Keratinocyte (primary cell): ENCODE measurements around the gene MRPL10.

ENCODE experiments used
- CTCF ChIP-seq, 3 experiments: IDR thresholded peaks in 1 of 3; conservative IDR thresholded peaks in 1 of 3; optimal IDR thresholded peaks in 1 of 3; 2 replicates in 2 of 3; 3 replicates in 1 of 3; pipeline versions ENCODE3 to v1.5.1; 2011; ENCODE audit warnings: low read length in 3 of 3, mild to moderate bottlenecking in 3 of 3, moderate library complexity in 2 of 3, control low read depth in 1 of 3, inconsistent platforms in 1 of 3; ENCODE audit not compliant: insufficient read depth in 2 of 3; ENCODE audit errors: extremely low read depth in 1 of 3
- EZH2 ChIP-seq: IDR thresholded peaks from one replicate; pipeline ENCODE4 v1.6.1; 2012; ENCODE audit warnings: inconsistent platforms, mild to moderate bottlenecking, low read length, moderate library complexity

- TF ChIP-seq CTCF (optimal IDR thresholded peaks at IDR 0.05 in 1 of 3, IDR thresholded peaks at IDR 0.05 in 1 of 3, conservative IDR thresholded peaks at IDR 0.05 in 1 of 3; ENCODE audit: extremely low read depth in 1 of 3, insufficient read depth in 2 of 3, low read length in 3 of 3), result no peak
- TF ChIP-seq EZH2, result no peak
Observed at GRCh38 chr17:47857551-47858455, 26.5 kb upstream of the MRPL10 start.
